HG03460 (cell line): ENCODE measurements around the gene ADSS2.
A peak's percentile ranks its signal among the peaks of the same experiment; 100 is the strongest.
"Not testable (repeated sequence)": the region's sequence is repeated elsewhere in the genome, so short reads cannot be mapped to it uniquely, and the experiment has no call there.

Experiments used
- ATAC-seq: cut with Tn5 transposase; IDR thresholded peaks from one replicate; pipeline ENCODE4 v1.9.1; 2021; ENCODE audit not compliant: unreplicated experiment

The ADSS2 gene

GRCh38 chr1:244451539-244451950 lies at the start of gene ADSS2:
TSS of gene ADSS2 (minus strand) at chr1:244451909. CDS start at chr1:244451817, 92 bp downstream.
- no peak for ATAC-seq

- not testable (repeated sequence) for ATAC-seq
Observed at GRCh38 chr1:244500515-244500914, 48.8 kb upstream of the ADSS2 start.

- ATAC-seq = not testable (repeated sequence)
Observed at GRCh38 chr1:244499484-244499883, 47.8 kb upstream of the ADSS2 start.

GRCh38 chr1:244497805-244498204 lies 46.1 kb upstream of the ADSS2 start:
- ATAC-seq = no peak

GRCh38 chr1:244496186-244496585 lies 44.5 kb upstream of the ADSS2 start:
- ATAC-seq = no peak

GRCh38 chr1:244494653-244495052 lies 42.9 kb upstream of the ADSS2 start:
- ATAC-seq = no peak

GRCh38 chr1:244484971-244485370 lies 33.3 kb upstream of the ADSS2 start:
- not testable (repeated sequence) for ATAC-seq

- no peak for ATAC-seq
Observed at GRCh38 chr1:244473059-244473605, 21.4 kb upstream of the ADSS2 start.

- ATAC-seq = no peak
Observed at GRCh38 chr1:244466724-244467123, 15.0 kb upstream of the ADSS2 start.

GRCh38 chr1:244461245-244462071 lies 9.7 kb upstream of the ADSS2 start, which contains the start of gene CATSPERE:
TSS of gene CATSPERE (plus strand) at chr1:244461273. CDS start at chr1:244461430, 157 bp downstream.
- peak; percentile 98 for ATAC-seq

- ATAC-seq = no peak
Observed at GRCh38 chr1:244460197-244460596, 8.5 kb upstream of the ADSS2 start.

GRCh38 chr1:244458781-244459180 lies 7.1 kb upstream of the ADSS2 start:
- no peak for ATAC-seq

GRCh38 chr1:244456586-244456985 lies 4.9 kb upstream of the ADSS2 start:
- ATAC-seq = no peak

GRCh38 chr1:244454412-244454811 lies 2.7 kb upstream of the ADSS2 start:
- ATAC-seq = no peak

- ATAC-seq = peak; percentile 92
Observed at GRCh38 chr1:244451951-244452795, 464 bp upstream of the ADSS2 start.

GRCh38 chr1:244450597-244451538 lies 841 bp downstream of the ADSS2 start:
- peak; percentile 22 for ATAC-seq

- ATAC-seq = no peak
Observed at GRCh38 chr1:244449936-244450508, 1.7 kb downstream of the ADSS2 start.

GRCh38 chr1:244448279-244449036 lies 3.3 kb downstream of the ADSS2 start:
- ATAC-seq = no peak

- no peak for ATAC-seq
Observed at GRCh38 chr1:244447552-244447951, 4.2 kb downstream of the ADSS2 start.
